Smooth muscle cell (in vitro differentiated cells): Measurements from ENCODE around the gene SPHK1. TPM values are rescaled to one million over a fixed set of nuclear protein-coding genes. Genes with fewer than 3 reads are reported as not detected.
"Not testable (repeated sequence)": the region's sequence is repeated elsewhere in the genome, so short reads cannot be mapped to it uniquely, and the experiment has no call there.

Experiments used
- DNase-seq: peaks from one replicate; lab custom pipeline; 2025; ENCODE audit not compliant: unreplicated experiment; lab: John Stamatoyannopoulos, UW
- H2AFZ ChIP-seq: fragments of 200-600 bp; sonication (generic); 2 replicates; pipeline ENCODE4 v1.6.0; 2016; ENCODE audit warnings: antibody characterized with exemption, low read depth, mild to moderate bottlenecking
- H3F3A ChIP-seq: fragments of 200-600 bp; sonication (generic); 2 replicates; pipeline ENCODE4 v1.6.0; 2017; ENCODE audit warnings: antibody characterized with exemption, low read depth
- H3K27ac ChIP-seq: fragments of 200-600 bp; sonication (generic); 2 replicates; pipeline ENCODE4 v1.5.1; 2016; ENCODE audit warnings: low read depth, mild to moderate bottlenecking
- H3K27me3 ChIP-seq: fragments of 200-600 bp; sonication (generic); 2 replicates; pipeline ENCODE4 v1.6.1; 2016; ENCODE audit warnings: low read depth, mild to moderate bottlenecking
- H3K36me3 ChIP-seq: fragments of 200-600 bp; sonication (generic); 2 replicates; pipeline ENCODE4 v1.5.1; 2016; ENCODE audit warnings: low read depth
- H3K4me1 ChIP-seq: fragments of 200-600 bp; sonication (generic); 2 replicates; pipeline ENCODE4 v1.5.1; 2016; ENCODE audit warnings: low read depth
- H3K4me2 ChIP-seq: fragments of 200-600 bp; sonication (generic); 2 replicates; pipeline ENCODE4 v1.6.0; 2016; ENCODE audit warnings: mild to moderate bottlenecking
- H3K4me3 ChIP-seq: fragments of 200-600 bp; sonication (generic); 2 replicates; pipeline ENCODE4 v1.5.1; 2016; ENCODE audit warnings: mild to moderate bottlenecking
- H3K79me2 ChIP-seq: fragments of 200-600 bp; sonication (generic); 2 replicates; pipeline ENCODE4 v1.6.0; 2016; ENCODE audit warnings: low read depth, mild to moderate bottlenecking
- H3K9ac ChIP-seq: fragments of 200-600 bp; sonication (generic); 2 replicates; pipeline ENCODE4 v1.6.0; 2016; ENCODE audit warnings: low read depth
- H3K9me3 ChIP-seq: fragments of 200-600 bp; sonication (generic); replicated peaks from 2 replicates; pipeline ENCODE4 v1.5.1; 2016; ENCODE audit warnings: low read depth
- H4K20me1 ChIP-seq: fragments of 200-600 bp; sonication (generic); 2 replicates; pipeline ENCODE4 v1.6.0; 2016; ENCODE audit warnings: low read depth
- WGBS: methylation state at CpG from one replicate; pipeline ENCODE4 v1.1.7; 2016; ENCODE audit warnings: low lambda C conversion rate; 5-methylcytosine and 5-hydroxymethylcytosine counted together
- polyA plus RNA-seq: library from polyadenylated mRNA; unstranded; fragments of >200 nt; fragmentation: Nextera tagmentation; extraction: Ambion mirVana; gene quantifications from 2 replicates; pipeline ENCODE4 v1.2.1, GENCODE V29; 2016
- total RNA-seq: library from RNA; depleted of rRNA; stranded (reverse); fragments of >200 nt; gene quantifications from 2 replicates; pipeline ENCODE4 v1.2.3, GENCODE V29; 2014
- TF ChIP-seq, protein P1 (sequence below): fragments of 200-600 bp; sonication (generic); IDR thresholded peaks from 2 replicates; pipeline ENCODE4 v1.5.1; 2017; ENCODE audit warnings: borderline replicate concordance, mild to moderate bottlenecking, antibody characterized with exemption; ENCODE audit not compliant: insufficient read depth, poor library complexity, severe bottlenecking

SPHK1 gene
- total and polyA plus RNA-seq, 2 experiments from 2014 or later: 20.1 to 24.8 TPM

DNA sequence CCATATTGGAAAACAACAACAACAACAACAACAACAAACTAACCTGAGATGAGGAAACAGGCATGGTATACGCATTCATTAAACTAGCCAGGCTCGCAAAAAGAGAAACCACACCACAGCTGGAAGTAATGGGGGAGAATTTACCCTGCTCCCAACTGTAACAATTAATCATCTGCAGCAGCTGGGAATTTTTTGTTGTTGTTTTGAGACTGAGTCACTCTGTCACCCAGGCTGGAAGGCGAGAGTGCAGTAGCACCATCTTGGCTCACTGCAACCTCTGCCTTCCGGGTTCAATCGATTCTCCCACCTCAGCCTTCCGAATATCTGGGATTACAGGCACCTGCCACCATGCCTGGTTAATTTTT is 47.0 kb upstream of the SPHK1 start:
- Histone ChIP-seq H2AFZ (no peak overlapping the region), H3K9me3 (no peaks in the 10 kb centered on the region), H3F3A (no peaks in the 10 kb centered on the region), H3K36me3 (no peaks in the 10 kb centered on the region), H4K20me1 (peaks cover 19% of the 10 kb centered on the region), H3K27ac (no peak overlapping the region), H3K27me3 (no peaks in the 10 kb centered on the region), H3K79me2 (peaks cover 11% of the 10 kb centered on the region), H3K4me2 (no peak overlapping the region), H3K9ac (no peak overlapping the region), H3K4me1 (peaks cover 6% of the 10 kb centered on the region), H3K4me3 (no peak overlapping the region)
- TF ChIP-seq, protein P1, sequence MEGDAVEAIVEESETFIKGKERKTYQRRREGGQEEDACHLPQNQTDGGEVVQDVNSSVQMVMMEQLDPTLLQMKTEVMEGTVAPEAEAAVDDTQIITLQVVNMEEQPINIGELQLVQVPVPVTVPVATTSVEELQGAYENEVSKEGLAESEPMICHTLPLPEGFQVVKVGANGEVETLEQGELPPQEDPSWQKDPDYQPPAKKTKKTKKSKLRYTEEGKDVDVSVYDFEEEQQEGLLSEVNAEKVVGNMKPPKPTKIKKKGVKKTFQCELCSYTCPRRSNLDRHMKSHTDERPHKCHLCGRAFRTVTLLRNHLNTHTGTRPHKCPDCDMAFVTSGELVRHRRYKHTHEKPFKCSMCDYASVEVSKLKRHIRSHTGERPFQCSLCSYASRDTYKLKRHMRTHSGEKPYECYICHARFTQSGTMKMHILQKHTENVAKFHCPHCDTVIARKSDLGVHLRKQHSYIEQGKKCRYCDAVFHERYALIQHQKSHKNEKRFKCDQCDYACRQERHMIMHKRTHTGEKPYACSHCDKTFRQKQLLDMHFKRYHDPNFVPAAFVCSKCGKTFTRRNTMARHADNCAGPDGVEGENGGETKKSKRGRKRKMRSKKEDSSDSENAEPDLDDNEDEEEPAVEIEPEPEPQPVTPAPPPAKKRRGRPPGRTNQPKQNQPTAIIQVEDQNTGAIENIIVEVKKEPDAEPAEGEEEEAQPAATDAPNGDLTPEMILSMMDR: no peak
- no peak for DNase-seq
- 85% methylated on average over 6 of the region's 6 CpGs for WGBS

DNA sequence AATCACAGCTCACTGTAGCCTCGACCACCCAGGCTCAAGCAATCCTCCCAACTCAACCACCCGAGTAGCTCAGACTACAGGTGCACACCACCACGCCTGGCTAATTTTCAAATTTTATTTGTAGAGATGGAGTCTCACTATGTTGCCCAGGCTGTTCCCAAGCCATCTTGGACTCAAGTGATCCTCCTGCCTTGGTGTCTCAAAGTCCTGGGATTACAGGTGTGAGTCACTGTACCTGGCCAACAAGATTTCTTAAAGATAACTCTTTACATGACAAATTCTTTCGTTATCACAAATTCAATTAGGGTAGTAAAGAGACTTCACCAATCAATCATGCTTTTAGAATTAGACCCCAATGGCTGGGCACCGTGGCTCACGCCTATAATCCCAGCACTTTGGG is 43.1 kb upstream of the SPHK1 start:
- Histone ChIP-seq H3K9me3 (no peaks in the 10 kb centered on the region), H4K20me1 (peaks cover 19% of the 10 kb centered on the region), H2AFZ (no peak overlapping the region), H3K9ac (no peak overlapping the region), H3K27me3 (no peaks in the 10 kb centered on the region), H3K79me2 (peaks cover 11% of the 10 kb centered on the region), H3F3A (no peaks in the 10 kb centered on the region), H3K4me2 (no peak overlapping the region), H3K4me3 (no peak overlapping the region), H3K27ac (no peak overlapping the region), H3K36me3 (no peaks in the 10 kb centered on the region), H3K4me1 (peaks cover 6% of the 10 kb centered on the region)
- 91% methylated on average over 6 of the region's 6 CpGs for WGBS
- TF ChIP-seq, protein P1: no peak
- DNase-seq: no peak

DNA sequence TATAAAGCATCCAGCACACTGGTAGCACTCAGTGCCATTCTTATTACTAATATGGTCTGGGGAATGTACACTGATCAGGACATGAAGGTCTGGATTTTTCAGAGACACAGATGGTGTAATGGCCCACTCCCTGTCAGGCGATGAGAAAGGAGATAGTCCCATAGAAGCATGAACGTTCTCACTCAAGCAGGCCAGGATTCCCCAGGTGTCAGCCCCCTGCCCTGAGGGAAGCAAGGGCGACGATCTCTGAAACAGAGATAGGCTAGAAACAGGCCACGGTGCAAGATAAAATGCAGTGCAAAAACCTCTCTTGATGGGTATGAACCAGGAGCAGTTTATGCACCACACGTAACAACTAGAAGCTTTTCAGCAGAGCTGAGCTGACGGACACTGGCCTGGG is 41.3 kb upstream of the SPHK1 start:
- H3K4me3 ChIP-seq: no peak overlapping the region
- H3K36me3 ChIP-seq: no peaks in the 10 kb centered on the region
- peaks cover 8% of the 10 kb centered on the region for H3K79me2 ChIP-seq
- H3K4me2 ChIP-seq: no peak overlapping the region
- 86% methylated on average over 7 of the region's 7 CpGs for WGBS
- H3K27me3 ChIP-seq: no peaks in the 10 kb centered on the region
- no peak overlapping the region for H3K27ac ChIP-seq
- no peaks in the 10 kb centered on the region for H3K4me1 ChIP-seq
- no peaks in the 10 kb centered on the region for H3K9me3 ChIP-seq
- H3F3A ChIP-seq: no peaks in the 10 kb centered on the region
- DNase-seq: no peak
- TF ChIP-seq, protein P1: no peak
- H2AFZ ChIP-seq: no peak overlapping the region
- H4K20me1 ChIP-seq: peaks cover 4% of the 10 kb centered on the region
- H3K9ac ChIP-seq: no peak overlapping the region

DNA sequence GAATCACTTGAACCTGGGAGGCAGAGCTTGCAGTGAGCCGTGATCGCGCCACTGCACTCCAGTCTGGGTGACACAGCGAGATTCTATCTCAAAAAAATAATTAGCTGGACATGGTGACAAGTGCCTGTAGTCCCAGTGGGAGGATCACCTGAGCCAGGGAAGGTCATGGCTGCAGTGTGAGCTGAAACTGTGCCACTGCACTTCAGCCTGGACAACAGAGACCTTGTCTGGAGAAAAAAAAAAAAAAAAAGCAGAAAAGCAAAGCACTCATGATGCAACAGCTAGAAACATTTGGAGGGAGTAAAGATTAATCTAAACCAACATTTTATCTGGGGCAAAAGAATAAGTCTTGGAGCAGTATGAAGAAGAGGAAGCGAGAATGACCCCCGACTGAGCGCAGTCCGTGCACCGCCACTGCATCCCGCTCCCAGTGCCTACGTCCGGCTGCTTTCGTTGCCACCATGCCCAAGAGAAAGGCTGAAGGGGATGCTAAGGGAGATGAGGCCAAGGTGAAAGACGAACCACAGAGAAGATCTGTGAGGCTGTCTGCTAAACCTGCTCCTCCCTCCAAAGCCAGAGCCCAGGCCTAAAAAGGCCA is 38.9 kb upstream of the SPHK1 start:
- TF ChIP-seq, protein P1: no peak
- Histone ChIP-seq H3K9ac (no peak overlapping the region), H2AFZ (no peak overlapping the region), H3K79me2 (peaks cover 5% of the 10 kb centered on the region), H3K9me3 (no peaks in the 10 kb centered on the region), H3K4me1 (no peaks in the 10 kb centered on the region), H3K4me3 (no peak overlapping the region), H3K4me2 (no peak overlapping the region), H3F3A (no peaks in the 10 kb centered on the region), H3K27me3 (no peaks in the 10 kb centered on the region), H3K27ac (no peak overlapping the region), H3K36me3 (no peaks in the 10 kb centered on the region), H4K20me1 (no peaks in the 10 kb centered on the region)
- DNase-seq: no peak
- WGBS: 97% methylated on average over 14 of the region's 14 CpGs

DNA sequence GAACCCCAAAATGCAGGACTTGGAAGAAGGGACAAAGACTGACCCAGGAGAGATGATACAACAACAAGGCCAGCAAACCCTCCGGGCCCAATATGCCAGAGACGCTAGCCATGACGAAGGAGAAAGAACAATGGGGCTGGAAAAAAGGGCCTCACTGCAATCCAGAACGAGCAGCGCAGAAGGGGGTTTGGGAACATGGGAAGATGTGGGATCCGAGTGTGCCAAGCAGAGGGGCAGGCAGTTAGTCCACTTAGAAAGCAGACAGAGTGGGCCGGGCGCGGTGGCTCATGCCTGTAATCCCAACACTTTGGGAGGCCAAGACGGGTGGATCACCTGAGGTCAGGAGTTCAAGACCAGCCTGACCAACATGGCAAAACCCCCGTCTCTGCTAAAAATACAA is 37.5 kb upstream of the SPHK1 start:
- not testable (repeated sequence) for H3K36me3 ChIP-seq, H3K27me3 ChIP-seq, H4K20me1 ChIP-seq, H3K4me2 ChIP-seq, H3K9ac ChIP-seq, H2AFZ ChIP-seq, H3K9me3 ChIP-seq, H3K4me1 ChIP-seq, H3K4me3 ChIP-seq, H3K27ac ChIP-seq, H3F3A ChIP-seq, DNase-seq
- peaks cover 19% of the 10 kb centered on the region for H3K79me2 ChIP-seq
- WGBS: 95% methylated on average over 11 of the region's 11 CpGs
